ENCODE results near the gene CORO2A. TPM values are rescaled to one million over a fixed set of nuclear protein-coding genes. Genes with fewer than 3 reads are reported as not detected.
"Not testable (repeated sequence)": the region's sequence is repeated elsewhere in the genome, so short reads cannot be mapped to it uniquely, and the experiment has no call there.

Gene CORO2A
- total RNA-seq, 1 donor from 2014 or later, result 3.7 TPM

DNA sequence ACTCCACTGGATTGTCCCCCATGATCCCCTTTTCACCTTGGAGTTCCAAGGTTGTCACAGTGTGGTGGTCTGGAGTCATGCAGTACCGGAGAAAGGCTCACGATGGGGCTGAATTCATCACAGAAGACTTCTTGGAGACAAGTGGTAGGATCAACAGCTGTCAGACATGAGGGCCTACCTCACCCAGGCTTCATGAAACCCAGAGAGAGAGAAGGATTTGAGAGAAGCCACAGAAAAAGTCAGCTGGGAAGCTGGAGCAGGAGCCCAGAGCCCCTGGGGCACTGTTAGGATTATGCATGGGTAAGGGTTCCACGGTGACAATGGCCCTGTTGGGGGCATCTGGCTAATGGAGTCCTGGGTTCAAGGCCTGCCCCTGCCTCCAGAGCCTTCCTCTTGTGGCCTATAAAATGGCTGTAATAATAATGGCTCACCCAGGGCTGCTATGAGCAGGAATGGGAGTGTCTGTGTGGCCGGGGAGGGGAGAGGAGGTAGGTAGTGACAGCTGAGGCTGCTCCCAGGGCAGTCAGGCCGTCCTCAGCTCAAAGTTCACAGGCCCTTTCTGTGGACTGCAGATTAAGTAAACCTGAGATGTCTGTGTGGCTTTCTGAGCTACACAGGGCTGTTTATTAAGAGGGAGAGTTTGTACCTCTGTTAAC is 74.3 kb downstream of the CORO2A start:
- peak; percentile 84 for ATAC-seq
- DNase-seq (ENCODE audit: low spot score), result peak; percentile 82

DNA sequence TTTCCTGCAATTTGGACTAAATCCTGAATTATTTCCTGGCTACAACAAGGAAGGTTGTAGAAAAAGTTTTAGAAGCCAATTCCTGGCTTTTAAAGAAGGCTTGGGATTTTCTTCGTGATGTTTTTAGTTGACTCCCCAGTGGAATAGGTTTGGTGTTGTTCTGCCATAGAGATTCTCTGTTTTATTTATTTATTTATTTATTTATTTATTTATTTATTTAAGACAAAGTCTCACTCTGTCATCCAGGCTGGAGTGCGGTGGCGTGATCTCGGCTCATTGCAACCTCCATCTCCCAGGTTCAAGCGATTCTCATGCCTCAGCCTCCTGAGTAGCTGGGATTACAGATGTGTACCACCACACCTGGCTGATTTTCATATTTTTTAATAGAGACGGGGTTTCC is 75.3 kb downstream of the CORO2A start:
- DNase-seq (ENCODE audit: low spot score); ATAC-seq: not testable (repeated sequence)

DNA sequence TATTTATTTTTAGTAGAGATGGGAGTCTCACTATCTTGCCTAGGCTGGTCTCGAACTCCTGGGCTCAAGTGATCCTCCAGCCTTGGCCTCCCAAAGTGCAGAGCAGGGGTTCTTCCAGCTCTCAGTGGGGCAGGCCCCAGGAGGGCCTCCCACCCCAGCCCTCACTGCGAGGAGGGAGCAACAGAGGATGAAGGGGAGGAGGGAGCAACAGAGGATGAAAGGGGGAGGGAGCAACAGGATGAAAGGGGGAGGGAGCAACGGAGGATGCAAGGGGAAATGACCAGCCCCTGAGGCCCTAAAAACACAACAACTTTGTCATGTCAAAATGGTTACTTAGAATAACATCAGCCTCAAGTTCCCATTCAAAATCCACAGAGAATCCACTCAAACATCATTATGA is 83.4 kb downstream of the CORO2A start:
- DNase-seq (ENCODE audit: low spot score) (no peak), ATAC-seq (no peak)

DNA sequence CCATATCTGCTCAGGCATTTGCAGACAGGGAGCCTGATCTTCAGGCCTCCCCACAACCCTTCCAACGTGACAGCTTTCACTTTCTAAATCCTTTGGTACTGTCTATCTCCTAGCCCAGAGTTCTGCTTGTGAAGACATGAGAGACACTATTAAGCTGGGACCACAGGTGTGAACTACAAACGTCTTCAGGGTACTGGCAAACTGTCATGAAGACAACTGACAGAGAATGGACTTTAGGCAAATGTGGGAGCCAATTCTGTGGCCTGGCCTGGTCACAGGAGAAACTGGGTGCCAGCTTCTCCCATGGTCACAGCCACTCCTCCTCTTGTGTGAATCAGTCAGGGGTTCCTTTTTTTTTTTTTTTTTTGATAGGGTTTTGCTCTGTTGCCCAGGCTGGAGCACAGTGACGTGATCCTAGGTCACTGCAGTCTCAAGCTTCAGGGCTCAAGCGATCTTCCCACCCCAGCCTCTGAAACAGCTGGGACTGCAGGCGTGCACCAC is 83.9 kb downstream of the CORO2A start:
- peak; percentile 75 for ATAC-seq
- no peak for DNase-seq (ENCODE audit: low spot score)

DNA sequence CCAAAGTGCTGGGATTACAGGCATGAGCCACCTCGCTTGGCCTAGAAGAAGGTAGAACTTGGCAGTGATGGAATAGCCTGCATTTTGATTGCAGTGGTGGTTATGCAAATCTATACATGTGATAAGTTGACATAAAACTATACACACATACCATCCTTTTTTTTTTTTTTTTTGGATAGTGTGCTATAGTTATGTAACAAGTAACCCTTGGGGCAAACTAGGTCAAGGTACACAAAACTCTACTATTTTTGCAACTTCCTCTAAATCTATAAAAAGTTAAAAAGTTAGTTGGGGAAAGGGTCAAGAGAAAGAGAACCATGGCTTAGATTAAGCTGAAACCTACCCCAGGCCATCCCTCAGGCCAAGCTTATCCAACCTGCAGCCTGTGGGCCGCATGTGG is 84.5 kb downstream of the CORO2A start:
- ATAC-seq (peak; percentile 50), DNase-seq (ENCODE audit: low spot score) (no peak)

DNA sequence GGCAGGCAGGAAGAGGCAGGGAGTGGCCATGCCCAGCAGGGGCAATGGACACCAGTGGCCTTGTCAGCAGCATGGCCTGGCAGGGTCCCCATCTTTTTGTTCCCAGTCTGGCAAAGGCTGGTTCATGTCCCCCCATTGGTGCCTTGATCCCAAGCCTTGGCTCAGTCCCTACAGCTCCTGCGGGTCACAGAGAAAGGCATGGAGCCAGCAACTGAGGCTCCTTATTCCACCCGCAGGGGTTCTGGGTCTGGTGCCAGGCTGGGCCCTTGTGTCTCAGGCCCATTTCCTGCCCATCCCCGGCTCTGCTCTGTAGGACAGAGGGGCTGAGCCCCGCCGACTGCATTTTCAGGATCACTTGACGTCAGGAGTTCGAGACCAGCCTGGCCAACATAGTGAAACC is 87.4 kb downstream of the CORO2A start:
- DNase-seq (ENCODE audit: low spot score), result no peak
- no peak for ATAC-seq

DNA sequence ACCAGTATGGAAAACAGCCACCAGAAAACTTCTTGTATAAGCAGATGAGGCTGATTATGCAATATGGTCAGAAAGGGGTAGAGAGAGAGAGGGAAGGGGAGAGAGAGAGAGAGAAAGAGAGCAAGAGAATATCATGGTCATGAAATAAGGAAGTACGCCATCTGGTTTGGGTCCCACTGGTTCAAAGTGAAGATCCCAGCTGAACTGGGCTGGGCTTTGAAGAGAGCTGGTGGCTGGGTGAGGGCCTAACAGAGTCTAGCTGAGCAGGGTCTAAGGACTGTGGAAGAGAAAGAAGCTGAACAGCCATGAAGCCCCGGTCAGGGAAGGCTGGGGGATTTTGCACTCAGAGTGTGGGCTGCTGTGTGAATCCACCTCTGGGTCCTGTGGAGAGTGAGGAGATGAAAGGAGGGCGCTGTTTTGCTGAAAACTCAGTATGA is 88.0 kb downstream of the CORO2A start:
- ATAC-seq (peak; percentile 35), DNase-seq (ENCODE audit: low spot score) (no peak)

DNA sequence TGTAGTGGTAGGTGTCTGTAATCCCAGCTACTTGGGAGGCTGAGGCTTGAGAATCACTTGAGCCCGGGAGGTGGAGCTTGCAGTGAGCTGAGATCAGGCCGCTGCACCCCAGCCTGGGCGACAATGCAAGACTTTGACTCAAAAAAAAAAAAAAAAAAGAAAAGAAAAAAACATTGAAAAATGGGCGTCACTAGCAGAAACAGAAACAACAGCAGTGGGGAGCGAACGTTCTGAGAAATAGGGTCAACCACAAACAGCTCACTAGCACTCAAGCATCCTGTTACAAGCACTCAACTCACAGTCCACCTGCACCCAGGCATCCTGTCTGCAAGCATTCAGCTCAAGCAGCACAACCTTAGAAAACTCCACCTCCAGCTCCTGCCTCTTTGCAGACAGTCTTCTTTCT is 90.6 kb downstream of the CORO2A start:
- no peak for DNase-seq (ENCODE audit: low spot score)
- peak; percentile 35 for ATAC-seq

DNA sequence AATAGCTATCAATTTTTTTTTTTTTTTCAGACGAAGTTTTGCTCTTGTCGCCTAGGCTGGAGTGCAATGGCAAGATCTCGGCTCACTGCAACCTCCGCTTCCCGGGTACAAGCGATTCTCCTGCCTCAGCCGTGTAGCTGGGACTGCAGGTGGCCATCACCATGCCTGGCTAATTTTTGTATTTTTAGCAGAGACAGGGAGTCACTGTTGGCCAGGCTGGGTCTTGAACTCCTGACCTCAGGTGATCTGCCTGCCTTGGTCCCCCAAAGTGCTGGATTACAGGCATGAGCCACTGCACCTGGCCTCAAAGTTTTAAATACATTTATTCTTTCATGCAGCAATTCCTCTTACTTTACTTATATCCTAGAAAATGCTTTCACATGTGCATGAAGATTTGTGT is 91.0 kb downstream of the CORO2A start:
- ATAC-seq (no peak), DNase-seq (ENCODE audit: low spot score) (no peak)

DNA sequence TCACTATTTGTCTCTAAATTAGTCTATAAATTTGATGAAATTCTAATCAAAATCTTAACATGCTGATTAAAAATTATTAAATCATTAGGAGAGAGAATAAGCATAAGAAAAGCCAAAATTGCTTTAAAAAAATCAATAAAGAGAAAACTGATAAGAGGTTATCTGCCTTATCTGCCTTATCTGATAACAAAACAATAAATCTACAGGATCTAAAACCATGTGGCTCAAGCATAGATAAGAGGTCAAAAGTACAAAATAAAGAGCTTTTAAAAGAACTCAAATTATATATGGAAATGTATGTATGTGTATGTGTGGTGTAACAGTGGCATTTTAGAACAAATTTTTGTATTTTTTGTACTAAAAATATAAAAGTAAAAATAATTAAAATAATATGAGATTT is 92.0 kb downstream of the CORO2A start:
- DNase-seq (ENCODE audit: low spot score) (no peak), ATAC-seq (no peak)

DNA sequence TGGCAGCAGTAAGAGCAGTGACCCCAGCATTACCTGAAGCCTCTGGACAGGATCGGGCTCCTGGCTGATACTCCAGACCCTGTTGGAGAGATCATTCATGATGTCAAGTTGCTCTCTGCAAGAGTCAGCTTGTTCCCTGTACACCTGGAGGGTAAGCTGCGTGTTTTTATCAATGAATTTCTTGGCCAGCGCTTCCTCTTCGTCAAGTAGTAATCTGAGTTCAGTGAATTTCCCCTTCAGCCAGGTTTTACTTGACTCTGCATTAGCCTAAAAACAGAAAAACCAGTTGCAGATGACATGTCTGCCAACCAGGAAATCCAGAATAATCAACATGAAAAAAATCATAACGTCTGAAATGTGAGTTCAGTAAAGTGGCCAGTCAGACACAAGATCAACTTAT is 92.5 kb downstream of the CORO2A start:
- DNase-seq (ENCODE audit: low spot score) (no peak), ATAC-seq (no peak)

DNA sequence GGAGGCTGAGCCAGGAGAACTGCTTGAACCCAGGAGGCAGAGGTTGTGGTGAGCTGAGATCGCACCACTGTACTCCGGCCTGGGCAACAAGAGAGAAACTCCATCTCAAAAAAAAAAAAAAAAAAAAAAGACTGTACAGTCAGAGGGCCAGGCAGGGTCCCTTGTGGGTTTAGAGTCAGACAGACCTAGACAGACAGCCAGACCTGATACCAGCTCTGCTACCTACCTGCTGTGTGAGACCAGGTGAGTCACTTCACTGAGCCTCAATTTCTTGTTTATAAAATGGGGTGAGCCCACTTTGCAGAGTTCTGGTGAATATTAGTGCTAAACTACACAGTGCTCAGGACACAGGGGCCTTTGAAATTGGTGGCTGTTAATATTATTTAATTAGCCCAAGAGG is 93.1 kb downstream of the CORO2A start:
- no peak for DNase-seq (ENCODE audit: low spot score)

DNA sequence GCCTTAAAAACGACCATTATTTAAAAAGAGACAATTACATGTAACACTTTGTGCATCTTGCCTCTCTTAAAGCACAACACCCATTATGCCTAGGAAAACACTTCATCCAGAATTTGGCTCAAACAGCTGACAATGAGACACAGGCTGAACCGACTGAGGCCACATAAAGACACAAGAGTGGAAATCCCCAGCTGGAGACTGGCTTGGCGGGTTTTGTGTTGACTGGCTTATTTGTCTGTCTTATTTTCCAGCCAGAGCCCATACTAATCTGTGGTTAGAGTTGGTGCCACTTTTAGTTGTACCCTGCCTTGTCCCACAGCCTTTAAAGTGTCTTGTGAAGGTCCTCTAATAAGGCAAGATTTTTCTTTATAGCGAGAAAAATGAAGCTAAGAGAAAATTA is 94.6 kb downstream of the CORO2A start:
- ATAC-seq, result no peak
- no peak for DNase-seq (ENCODE audit: low spot score)

More for the DNA sequence above, 93.1 kb downstream of the CORO2A start:
- no peak for ATAC-seq

DNA sequence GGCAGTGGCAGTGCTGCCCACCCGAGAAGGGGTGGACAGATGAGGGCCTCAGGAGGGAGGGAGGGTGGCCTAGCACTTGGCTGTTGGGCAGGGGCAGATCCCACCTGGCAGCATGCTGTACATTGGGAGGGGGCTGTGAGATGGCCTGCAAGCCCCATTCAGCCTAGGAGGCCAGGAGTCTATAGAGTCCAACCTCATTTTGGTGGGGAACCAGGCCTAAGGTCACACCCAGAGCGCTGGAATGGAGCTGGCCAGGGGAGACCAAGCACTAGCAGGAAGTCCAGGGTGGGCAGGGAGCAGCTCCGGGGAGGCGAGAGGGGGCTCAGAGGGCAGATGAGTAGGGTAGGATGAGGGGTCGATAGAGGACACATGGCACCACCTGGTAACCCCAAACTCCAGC is 96.3 kb downstream of the CORO2A start:
- ATAC-seq, result no peak

DNA sequence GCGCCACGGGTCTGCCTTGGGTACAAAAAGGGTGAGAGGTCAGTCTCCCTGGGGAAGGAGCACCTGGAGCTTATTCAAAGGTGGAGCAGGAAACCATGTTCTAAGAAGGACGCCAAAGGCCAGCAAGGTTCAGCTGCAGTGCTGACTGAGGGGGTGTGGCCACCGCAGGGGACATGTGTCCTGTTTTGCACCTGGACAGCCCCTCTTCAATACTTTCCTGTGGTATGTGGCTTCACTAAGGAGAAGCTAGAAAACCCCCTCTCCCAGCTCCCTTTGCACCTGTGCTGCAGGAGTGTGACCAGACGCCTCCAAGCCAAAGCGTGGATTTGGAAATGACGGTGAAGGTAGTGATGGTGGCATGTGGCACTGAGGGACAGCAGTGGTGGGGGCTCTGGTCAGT is 97.0 kb downstream of the CORO2A start:
- no peak for DNase-seq (ENCODE audit: low spot score)
- ATAC-seq, result no peak

More for the DNA sequence above, 96.3 kb downstream of the CORO2A start:
- DNase-seq (ENCODE audit: low spot score), result no peak

DNA sequence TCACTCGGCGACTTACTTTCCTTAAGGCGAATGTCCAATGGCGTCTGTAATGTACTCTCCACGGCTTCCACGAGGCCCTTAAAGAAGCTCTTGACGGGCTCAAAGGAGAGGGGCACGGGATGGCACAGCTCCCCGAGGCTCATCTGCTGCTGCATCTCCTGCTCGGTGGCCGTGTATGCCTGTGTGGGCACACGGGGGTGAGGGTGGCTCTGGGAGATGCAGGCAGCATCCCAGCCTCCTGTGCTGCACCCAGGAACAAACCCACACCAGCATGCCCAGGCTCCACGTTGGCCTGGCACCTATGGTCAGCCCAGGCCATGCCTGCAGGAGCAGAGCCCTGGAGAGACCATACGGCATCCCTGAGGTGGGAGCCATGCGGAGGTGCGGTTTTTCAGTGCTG is 97.6 kb downstream of the CORO2A start:
- ATAC-seq (no peak), DNase-seq (ENCODE audit: low spot score) (no peak)

DNA sequence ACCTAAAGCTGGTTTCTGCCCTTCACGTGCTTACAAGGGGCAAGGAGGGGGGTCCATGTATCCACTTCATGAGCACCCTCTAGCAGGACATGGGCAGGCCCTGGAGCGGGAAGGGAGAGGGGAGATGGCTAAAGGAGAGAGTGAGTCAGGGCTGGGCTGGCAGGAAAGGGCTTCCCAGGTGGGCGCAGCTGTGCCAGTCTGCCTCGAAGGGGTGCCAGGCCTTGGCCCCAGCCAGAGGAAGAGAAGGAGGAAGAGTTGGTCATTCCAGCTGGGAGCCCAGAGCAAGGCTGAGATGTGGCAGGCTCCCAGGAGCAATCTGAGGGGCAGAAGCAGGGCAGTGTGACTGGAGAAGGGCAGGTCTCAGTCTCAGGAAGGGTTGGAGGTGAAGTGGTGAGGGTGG is 98.1 kb downstream of the CORO2A start:
- no peak for ATAC-seq
- DNase-seq (ENCODE audit: low spot score), result no peak

DNA sequence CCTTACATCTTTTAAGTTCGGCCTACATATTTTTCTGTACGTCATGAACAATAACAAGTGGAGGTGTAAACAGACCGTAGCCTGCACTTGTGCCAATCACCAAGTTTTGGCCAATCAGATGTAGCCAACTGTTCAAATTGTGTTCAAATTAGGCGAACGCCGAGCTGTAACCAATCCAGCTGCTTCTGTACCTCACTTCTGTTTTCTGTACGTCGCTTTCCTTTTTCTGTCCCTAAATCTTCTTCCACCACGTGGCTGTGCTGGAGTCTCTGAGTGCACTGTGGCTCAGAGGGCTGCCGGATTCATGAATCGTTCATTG is 99.9 kb downstream of the CORO2A start:
- DNase-seq (ENCODE audit: low spot score) (no peak), ATAC-seq (no peak)

DNA sequence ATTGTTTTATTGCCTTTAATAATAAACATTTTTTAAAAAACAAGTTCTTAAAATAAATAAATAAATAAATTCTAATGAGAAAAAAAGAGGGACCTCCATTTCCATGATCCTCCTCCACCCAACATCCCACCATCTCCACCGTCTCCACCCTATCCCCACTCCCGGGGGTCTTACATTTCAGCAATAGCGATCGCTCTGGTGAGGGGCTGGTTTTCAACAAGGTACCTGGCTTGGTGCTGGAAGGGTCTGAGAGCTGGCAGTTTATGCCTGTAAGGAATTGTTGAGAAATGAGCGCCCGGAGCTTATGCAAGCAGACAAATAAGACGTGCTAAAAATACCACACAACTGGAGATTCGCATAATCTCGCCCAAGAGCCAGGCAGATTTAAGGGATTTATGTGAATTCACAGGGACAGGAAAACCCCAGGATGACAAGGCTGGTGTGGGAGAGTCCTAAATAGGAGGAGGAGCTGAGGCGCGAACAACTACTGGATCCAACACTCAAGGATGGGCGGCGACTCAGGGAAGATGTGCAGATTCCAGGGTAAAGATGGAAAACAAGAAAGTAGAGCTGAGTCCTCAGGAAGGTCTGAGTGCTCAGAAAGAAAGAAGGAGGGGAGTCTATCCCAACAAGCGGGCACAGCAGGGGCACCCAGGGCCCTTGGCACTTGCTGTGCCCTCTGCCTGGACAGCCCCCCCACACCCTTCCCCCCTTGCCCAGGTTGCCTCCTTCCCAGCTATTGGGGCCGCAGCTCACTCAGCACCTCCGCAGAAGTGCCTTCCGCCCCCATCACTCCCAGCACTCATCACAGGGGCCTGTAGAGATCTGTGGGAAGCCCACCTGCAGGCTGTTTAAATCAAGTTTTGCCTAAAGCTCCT is 100.5 kb downstream of the CORO2A start:
- DNase-seq (ENCODE audit: low spot score), result no peak
- ATAC-seq, result no peak

DNA sequence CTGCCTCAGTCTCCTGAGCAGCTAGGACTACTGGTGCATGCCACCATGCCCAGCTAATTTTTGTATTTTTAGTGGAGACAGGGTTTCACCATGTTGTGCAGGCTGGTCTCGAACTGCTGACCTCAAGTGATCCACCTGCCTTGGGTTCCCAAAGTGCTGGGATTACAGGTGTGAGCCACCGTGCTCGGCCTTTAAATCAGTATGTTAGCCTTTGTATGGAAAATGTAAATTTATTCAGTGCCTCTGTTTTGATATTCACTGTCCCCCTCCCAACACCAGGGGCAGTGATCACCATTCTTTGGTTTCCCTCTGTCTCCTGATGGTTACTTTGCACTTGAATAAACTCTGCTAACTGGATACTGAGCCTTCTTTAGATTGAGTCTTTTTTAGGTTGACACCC is 101.8 kb downstream of the CORO2A start:
- not testable (repeated sequence) for DNase-seq (ENCODE audit: low spot score); ATAC-seq

DNA sequence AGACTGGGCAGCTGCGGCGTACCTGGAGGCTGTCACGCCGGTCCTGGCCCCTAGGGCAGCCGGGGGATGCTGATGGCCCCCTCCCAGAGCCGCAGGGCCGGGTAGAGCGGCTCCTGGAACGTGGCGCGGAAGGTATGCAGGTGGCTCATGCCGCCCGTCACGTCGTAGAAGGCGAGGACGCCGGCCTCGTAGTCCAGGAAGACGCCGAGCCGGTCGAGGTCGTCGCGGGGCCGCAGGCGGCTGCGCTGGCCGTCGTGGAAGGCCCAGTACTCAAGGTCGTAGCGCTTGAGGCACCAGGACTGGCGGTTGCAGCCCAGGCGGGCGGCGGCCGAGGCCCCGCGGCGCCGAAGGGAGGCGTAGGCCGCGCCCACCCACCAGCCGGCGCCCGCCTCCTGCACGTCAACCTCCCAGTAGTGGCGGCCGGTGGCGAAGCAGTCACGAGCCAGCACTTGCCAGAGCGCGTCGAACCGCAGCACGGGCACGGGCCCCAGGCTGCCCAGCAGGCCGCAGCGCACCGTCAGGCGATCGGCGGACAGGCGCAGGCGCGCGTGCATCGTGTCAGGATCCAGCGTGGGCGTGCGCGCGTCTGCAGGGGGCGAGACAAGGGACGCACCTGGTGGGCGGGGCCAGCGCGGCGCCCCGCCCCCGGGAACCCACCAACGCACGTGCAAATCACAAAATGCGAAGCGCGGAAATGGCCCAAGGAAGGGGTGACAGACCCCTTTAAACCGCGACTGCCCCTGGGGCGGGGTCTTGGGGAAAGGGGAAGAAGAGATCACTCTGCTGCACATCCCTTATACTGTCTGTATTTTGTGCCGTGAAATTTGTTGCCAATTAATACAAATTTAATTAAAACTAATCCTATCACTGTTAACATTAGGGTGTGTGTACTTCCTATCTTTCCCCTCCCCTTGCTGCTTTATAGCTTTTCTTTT is 104.8 kb downstream of the CORO2A start:
- DNase-seq (ENCODE audit: low spot score), result no peak
- no peak for ATAC-seq

Measured in left lobe of liver (tissue), 2 donors.